Prostate gland (tissue), 2 donors: ENCODE measurements around the gene LCP2. TPM values are rescaled to one million over a fixed set of nuclear protein-coding genes. Genes with fewer than 3 reads are reported as not detected.

ENCODE experiments used
- DNase-seq: peaks from one replicate; pipeline ENCODE4 v3.0.0-alpha.2; 2019; ENCODE audit warnings: low spot score
- H3K27ac ChIP-seq, 2 donors: fragments of 200-600 bp; sonication (generic); 2 replicates each; pipeline ENCODE4 v1.5.1; 2017 to 2019
- H3K27me3 ChIP-seq: fragments of 200-600 bp; sonication (generic); replicated peaks from 2 replicates; pipeline ENCODE4 v1.5.1; 2019; ENCODE audit not compliant: insufficient read depth
- H3K36me3 ChIP-seq, 2 donors: fragments of 200-600 bp; sonication (generic); 1 replicate in 1 of 2; 2 replicates in 1 of 2; pipeline versions ENCODE4 v1.5.1 to v1.8.1; 2017 to 2019
- H3K4me1 ChIP-seq: fragments of 200-600 bp; sonication (generic); replicated peaks from 2 replicates; pipeline ENCODE4 v1.5.1; 2019
- H3K4me3 ChIP-seq, 2 donors: fragments of 200-600 bp; sonication (generic); 2 replicates each; pipeline ENCODE4 v1.5.1; 2017 to 2019
- H3K9me3 ChIP-seq: fragments of 200-600 bp; sonication (generic); 2 replicates; pipeline ENCODE4 v1.5.1; 2017
- POLR2A ChIP-seq: fragments of 450-650 bp; IDR thresholded peaks from one replicate; pipeline ENCODE4 v1.6.1; 2016; ENCODE audit warnings: antibody characterized with exemption, mild to moderate bottlenecking
- POLR2AphosphoS5 ChIP-seq: sonication (generic); formaldehyde crosslinking; IDR thresholded peaks from one replicate; pipeline ENCODE4 v1.6.1; 2017; ENCODE audit warnings: antibody characterized with exemption
- WGBS: methylation state at CpG from one replicate; pipeline ENCODE4 v1.1.5; 2018; 5-methylcytosine and 5-hydroxymethylcytosine counted together
- intact Hi-C: fragments of 100-400 bp; cut with DNase I; formaldehyde crosslinking; loops from one replicate; pipeline ENCODE4 v1.14.2; 2022
- total RNA-seq, 2 donors: library from RNA; depleted of rRNA; stranded (reverse); fragments of >200 nt; gene quantifications; one replicate each; pipeline ENCODE4 v1.1.0, GENCODE V29; 2016
- TF ChIP-seq, protein P1 (sequence below), 4 experiments: fragments of 200-600 bp in 2 of 4; fragments of 450-650 bp in 2 of 4; sonication (generic) in 2 of 4; IDR thresholded peaks; 1 replicate in 3 of 4; 2 replicates in 1 of 4; pipeline ENCODE4 v1.5.1; 2016 to 2019; ENCODE audit warnings: antibody characterized with exemption in 4 of 4, mild to moderate bottlenecking in 2 of 4, moderate library complexity in 2 of 4

LCP2 gene
- total RNA-seq, 2 donors from 2014 or later, result 3.3 to 11.3 TPM

DNA sequence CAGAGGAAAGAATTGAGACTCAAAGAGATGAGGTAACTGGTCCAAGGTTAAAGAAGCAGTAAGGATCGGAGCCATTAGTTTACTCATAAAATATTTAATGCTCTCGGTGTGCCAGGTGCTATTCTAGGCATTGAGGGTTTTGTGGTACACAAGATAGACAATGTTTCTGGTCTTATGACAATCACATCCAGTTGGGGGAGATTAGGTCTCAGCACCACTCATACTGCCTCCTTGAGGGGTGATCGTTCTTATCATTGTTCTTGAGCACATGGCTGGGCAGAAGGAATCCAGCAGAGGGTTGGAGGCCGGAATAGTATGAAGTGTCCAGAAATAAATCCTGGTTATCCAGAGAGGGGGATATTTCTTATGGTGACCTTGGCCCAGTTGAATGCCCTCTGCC is 40.7 kb upstream of the LCP2 start:
- intact Hi-C loops, result loop anchor here (5.0 kb wide), 1 partner anchor 111 kb away; no protein-coding TSS in a partner anchor
- TF ChIP-seq POLR2A, result no peak
- TF ChIP-seq, protein P1, sequence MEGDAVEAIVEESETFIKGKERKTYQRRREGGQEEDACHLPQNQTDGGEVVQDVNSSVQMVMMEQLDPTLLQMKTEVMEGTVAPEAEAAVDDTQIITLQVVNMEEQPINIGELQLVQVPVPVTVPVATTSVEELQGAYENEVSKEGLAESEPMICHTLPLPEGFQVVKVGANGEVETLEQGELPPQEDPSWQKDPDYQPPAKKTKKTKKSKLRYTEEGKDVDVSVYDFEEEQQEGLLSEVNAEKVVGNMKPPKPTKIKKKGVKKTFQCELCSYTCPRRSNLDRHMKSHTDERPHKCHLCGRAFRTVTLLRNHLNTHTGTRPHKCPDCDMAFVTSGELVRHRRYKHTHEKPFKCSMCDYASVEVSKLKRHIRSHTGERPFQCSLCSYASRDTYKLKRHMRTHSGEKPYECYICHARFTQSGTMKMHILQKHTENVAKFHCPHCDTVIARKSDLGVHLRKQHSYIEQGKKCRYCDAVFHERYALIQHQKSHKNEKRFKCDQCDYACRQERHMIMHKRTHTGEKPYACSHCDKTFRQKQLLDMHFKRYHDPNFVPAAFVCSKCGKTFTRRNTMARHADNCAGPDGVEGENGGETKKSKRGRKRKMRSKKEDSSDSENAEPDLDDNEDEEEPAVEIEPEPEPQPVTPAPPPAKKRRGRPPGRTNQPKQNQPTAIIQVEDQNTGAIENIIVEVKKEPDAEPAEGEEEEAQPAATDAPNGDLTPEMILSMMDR (IDR thresholded peaks at IDR 0.05), result no peak
- TF ChIP-seq POLR2AphosphoS5, result no peak
- 69% methylated on average over 4 of the region's 4 CpGs for WGBS

GRCh38 chr5:170337045-170337733 is 39.6 kb upstream of the LCP2 start:
- Histone ChIP-seq H3K27ac (no peak overlapping the region), H3K27me3 (no peaks in the 10 kb centered on the region), H3K4me1 (no peaks in the 10 kb centered on the region), H3K4me3 (no peak overlapping the region), H3K9me3 (no peaks in the 10 kb centered on the region), H3K36me3 (no peaks in the 10 kb centered on the region)
- no peak for DNase-seq
- TF ChIP-seq POLR2A, result no peak
- intact Hi-C loops, result loop anchor here (5.0 kb wide), 1 partner anchor 110 kb away; no protein-coding TSS in a partner anchor
- WGBS, result 60% methylated on average over 9 of the region's 9 CpGs

More for the DNA sequence above, 40.7 kb upstream of the LCP2 start:
- Histone ChIP-seq H3K4me3 (no peak overlapping the region), H3K27ac (no peak overlapping the region), H3K4me1 (no peaks in the 10 kb centered on the region), H3K9me3 (no peaks in the 10 kb centered on the region), H3K27me3 (no peaks in the 10 kb centered on the region), H3K36me3 (no peaks in the 10 kb centered on the region)
- DNase-seq, result no peak

DNA sequence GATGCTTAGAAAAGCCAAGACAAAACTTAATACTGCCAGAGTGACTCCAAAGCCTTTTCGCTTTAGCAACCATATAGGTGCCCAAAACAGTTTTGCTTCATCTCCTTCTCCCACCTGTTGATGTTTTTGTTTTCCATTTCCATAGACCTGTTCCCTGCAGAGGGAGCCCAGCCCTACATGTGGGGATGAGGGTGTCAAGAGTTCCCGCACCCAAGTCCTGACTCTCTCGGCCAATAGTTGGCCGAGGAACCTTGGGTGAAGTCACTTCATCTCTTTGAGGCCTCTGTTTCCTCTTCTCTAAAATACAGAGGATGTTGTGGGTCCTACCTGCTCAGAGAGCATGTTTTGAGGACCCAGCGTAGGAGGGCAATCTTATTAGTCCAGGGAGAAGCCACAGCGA is 38.5 kb upstream of the LCP2 start:
- WGBS, result 94% methylated on average over 6 of the region's 6 CpGs
- H3K36me3 ChIP-seq, result no peaks in the 10 kb centered on the region
- H3K27me3 ChIP-seq, result no peaks in the 10 kb centered on the region
- H3K27ac ChIP-seq, result no peak overlapping the region
- H3K9me3 ChIP-seq, result no peaks in the 10 kb centered on the region
- H3K4me1 ChIP-seq, result no peaks in the 10 kb centered on the region
- DNase-seq, result no peak
- H3K4me3 ChIP-seq, result no peak overlapping the region
- TF ChIP-seq POLR2AphosphoS5, result no peak
- TF ChIP-seq, protein P1 (IDR thresholded peaks at IDR 0.05), result no peak
- intact Hi-C loops, result loop anchor here (5.0 kb wide), 1 partner anchor 109 kb away; no protein-coding TSS in a partner anchor

GRCh38 chr5:170334626-170335025 is 37.0 kb upstream of the LCP2 start:
- no peaks in the 10 kb centered on the region for H3K27me3 ChIP-seq
- intact Hi-C loops, result loop anchor here (5.0 kb wide), 1 partner anchor 107 kb away; no protein-coding TSS in a partner anchor
- 76% methylated on average over 5 of the region's 5 CpGs for WGBS
- TF ChIP-seq POLR2AphosphoS5 (no peak), POLR2A (no peak)
- TF ChIP-seq, protein P1 (IDR thresholded peaks at IDR 0.05), result no peak
- no peak overlapping the region for H3K4me3 ChIP-seq
- no peak for DNase-seq
- H3K36me3 ChIP-seq, result no peaks in the 10 kb centered on the region
- H3K27ac ChIP-seq, result no peak overlapping the region
- H3K9me3 ChIP-seq, result no peaks in the 10 kb centered on the region
- H3K4me1 ChIP-seq, result no peaks in the 10 kb centered on the region

DNA sequence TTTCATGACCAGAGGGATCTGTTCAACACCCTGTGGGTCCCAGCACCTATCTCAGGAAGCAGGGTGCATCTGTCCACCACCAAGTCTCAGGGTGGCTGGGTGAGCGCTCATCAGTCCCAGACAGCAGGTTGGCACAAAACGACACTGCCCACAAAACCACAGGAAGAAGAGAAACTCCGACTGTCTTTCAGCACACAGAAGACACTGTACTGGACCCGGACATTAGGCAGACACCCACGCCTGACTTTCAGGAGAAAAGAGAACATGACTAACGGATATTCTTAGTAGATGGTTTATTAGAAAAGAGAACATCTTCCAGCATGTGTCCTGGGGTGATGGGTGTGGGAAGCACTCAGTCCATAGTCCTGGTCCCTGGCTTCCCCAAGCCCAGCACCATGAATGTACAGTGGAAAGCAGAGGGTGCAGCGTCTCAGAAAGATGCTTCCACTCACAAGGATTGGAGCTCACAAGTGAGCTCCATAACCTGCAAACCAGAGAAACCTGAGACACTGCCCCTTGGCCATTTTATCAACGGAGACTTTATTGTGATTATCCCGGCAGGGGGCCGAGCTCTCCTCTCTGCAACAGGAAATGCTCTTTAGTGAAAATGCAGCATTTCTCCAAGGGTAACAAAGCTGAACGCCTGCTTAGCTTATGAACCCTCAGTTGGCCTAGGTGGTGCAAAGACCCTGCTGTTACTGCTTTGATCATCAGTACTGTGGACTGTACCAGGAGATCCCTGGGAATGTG is 35.8 kb upstream of the LCP2 start:
- intact Hi-C loops, result no loop called here
- H3K27me3 ChIP-seq, result no peaks in the 10 kb centered on the region
- H3K9me3 ChIP-seq, result no peaks in the 10 kb centered on the region
- no peak overlapping the region for H3K4me3 ChIP-seq
- DNase-seq, result no peak
- no peak overlapping the region for H3K27ac ChIP-seq
- H3K4me1 ChIP-seq, result no peaks in the 10 kb centered on the region
- no peaks in the 10 kb centered on the region for H3K36me3 ChIP-seq
- 59% methylated on average over 11 of the region's 11 CpGs for WGBS
- TF ChIP-seq POLR2A, result no peak
- no peak for TF ChIP-seq POLR2AphosphoS5
- TF ChIP-seq, protein P1 (IDR thresholded peaks at IDR 0.05), result no peak
